GM21447 (cell line): ENCODE measurements around the gene CDT1.

Source experiments
- ATAC-seq: cut with Tn5 transposase; IDR thresholded peaks from one replicate; pipeline ENCODE4 v1.9.1; 2021; ENCODE audit not compliant: unreplicated experiment

Gene CDT1

GRCh38 chr16:88803264-88803987, at the start of gene CDT1:
TSS of gene CDT1 (plus strand) at chr16:88803789. CDS start at chr16:88803832, 43 bp downstream.
- peak; percentile 29 for ATAC-seq

- no peak for ATAC-seq
Observed at GRCh38 chr16:88754109-88754911, 49.3 kb upstream of the CDT1 start.

GRCh38 chr16:88754912-88755744, 48.5 kb upstream of the CDT1 start:
- ATAC-seq = no peak

- ATAC-seq = no peak
Observed at GRCh38 chr16:88755745-88756443, 47.7 kb upstream of the CDT1 start.

GRCh38 chr16:88758227-88758943, 45.2 kb upstream of the CDT1 start:
- ATAC-seq = no peak

DNA sequence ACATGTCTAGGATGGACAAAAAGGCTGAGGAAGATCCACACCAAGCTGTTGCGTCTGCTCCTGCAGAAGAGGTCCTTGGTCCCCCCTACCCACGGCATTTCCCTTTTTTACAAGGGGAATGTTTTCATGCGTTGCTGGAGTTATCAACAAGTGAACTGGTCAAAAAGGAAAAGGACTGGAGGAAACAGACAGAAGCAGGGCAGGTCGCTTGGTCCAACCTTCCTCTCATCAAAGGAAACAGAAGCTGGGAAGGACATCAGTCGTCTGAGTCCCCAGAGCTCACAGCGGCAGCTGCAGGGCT, 44.7 kb upstream of the CDT1 start:
- no peak for ATAC-seq

DNA sequence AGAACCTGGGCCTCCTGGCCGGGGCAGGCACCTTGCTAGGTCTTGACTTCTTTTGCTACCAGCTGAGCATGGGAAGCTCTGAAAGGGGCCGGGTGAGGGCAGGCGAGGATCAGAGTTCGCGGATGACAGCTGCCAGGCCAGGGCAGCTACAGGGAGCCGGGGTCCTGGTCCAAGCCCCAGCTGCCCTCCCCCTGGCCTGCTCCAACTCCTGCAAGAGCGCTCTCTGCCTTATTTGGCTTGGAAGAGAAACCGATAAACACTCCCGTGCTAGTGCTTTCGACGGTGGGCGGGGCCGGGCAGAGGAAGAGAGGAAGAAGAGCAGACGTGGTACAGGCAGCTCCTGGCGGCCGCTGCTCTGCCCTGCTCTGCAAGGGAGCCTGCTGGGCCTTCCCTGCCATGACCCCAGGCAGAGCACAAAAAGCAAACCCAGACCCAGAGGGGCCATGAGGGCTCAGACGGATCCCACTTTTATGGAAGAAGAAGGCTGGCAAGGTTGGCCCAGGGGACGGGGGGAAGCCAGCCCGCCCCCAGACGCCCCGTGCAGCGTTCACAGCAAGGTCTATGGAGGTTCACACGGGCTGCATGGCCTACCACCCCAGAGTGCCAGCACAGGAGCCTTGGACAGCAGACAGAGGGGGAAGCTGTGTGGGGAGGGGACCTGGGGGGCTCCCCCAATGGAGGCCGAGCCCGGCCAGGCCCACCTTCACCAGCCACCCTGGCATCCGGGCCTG, 44.2 kb upstream of the CDT1 start:
- ATAC-seq = no peak

DNA sequence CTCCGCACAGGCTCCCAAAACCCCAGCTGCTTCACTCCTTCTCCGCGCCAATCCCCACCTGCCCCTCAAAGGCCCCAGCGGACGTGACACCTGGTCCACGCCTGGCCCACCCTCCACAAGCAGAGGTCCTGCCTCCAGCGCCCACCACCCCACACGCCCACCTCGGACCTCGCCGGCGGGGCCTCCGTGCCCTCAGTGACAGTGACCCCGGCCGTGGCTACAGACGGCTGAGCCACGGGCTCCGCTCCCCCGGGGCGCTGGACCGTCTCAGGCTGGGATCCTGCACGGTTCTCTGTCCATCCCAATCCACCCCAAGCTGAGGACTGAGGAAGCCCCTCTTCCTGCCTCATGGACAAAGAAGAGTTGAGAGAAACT, 43.6 kb upstream of the CDT1 start:
- no peak for ATAC-seq

GRCh38 chr16:88760424-88761142, 43.0 kb upstream of the CDT1 start:
- no peak for ATAC-seq

DNA sequence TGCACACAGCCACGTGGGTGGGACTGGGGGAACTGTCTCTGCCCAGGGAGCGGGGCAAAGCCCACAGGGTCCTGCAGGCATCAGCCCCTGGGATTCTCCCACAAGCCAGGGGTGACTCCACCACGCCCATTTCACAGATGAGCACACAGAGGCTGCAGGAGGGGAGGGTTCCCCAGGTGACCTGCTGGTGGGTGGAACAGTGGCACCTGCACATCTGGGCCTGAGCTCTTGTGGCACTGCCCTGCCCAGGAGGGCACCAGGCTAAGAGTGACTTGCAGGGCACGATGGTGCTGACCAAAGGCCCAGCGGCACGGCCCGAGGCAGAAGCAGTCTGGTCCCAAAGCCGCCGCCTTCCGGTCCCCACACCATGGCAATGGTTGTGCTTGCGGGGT, 42.5 kb upstream of the CDT1 start:
- ATAC-seq = no peak

- ATAC-seq = no peak
Observed at GRCh38 chr16:88761830-88762229, 41.8 kb upstream of the CDT1 start.

DNA sequence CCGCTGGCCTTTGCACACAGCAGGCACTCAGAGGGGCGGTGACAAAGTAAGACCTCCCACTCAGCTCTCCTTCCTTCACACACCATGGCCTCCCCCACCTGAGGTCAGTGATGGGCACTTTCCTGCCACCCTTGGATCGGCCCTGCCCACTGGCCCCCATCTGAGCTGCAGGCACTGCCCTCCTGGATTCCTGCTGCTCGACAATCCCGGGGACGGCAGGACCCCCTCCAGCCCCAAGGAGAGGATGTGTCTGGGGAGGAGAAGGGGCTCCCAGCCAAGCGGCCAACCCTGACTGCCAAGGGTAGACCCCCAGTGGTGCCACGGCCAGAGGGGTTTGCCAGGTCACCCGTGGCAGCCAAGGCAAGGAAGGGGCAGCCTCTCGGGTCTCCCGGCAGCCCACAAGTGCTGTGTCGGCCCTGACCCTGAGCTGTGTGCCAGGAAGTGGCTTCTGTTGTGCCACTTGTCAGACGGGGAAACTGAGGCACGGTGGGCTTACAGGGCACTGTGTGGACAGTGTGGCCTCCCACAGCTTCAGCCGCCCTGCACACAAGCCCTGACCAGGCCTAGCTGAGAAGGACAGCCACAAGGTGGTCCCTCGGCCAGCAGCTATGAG, 41.2 kb upstream of the CDT1 start:
- no peak for ATAC-seq

- no peak for ATAC-seq
Observed at GRCh38 chr16:88762941-88763340, 40.6 kb upstream of the CDT1 start.

DNA sequence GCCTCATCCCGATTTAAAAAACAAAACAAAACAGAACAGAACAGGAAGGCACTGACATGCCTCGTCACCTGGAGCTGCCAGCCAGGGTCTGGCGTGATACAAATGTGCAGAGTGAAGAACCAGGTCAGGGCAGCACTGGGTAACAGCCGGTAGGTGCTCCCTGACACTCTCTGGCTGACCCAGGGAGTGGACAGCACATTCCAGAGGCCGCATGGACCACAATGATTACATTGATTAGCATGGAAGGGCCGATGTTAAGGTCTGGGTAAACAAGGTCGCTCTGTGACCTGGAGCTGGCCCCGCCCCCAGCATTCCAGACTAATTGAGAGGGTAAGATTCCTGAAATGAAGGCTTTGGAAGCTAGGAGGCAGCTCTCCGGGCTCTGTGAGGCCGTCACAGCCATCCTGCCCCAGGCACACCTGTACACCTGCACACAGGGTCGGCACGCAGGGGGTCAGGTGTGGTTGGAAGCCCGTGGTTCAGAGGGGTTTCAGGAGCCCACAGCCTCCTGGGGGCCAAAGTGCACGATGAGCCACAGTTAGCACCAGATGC, 40.0 kb upstream of the CDT1 start:
- no peak for ATAC-seq

- ATAC-seq = no peak
Observed at GRCh38 chr16:88764080-88764479, 39.5 kb upstream of the CDT1 start.

DNA sequence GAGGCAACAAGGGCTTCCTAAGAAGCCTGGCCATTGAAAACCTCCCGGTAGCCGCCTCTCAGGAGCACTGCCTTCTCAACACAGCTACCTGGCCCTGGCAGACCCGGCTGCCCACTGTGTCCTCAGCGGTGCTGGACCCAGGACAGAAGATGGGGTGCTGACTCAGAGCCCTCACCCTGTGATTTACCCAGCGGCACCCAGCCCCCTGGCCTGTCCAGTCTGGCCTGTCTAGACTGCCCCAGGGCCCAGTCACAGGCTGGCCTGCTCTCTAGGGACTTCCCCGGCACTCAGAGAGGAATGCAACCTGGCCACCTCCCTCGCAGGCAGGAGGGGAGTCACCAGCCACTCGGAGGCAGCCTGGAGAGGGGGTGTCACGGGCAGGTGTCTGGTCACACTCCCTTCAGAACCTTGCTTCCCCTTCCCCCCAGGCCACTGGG, 38.7 kb upstream of the CDT1 start:
- ATAC-seq = no peak

DNA sequence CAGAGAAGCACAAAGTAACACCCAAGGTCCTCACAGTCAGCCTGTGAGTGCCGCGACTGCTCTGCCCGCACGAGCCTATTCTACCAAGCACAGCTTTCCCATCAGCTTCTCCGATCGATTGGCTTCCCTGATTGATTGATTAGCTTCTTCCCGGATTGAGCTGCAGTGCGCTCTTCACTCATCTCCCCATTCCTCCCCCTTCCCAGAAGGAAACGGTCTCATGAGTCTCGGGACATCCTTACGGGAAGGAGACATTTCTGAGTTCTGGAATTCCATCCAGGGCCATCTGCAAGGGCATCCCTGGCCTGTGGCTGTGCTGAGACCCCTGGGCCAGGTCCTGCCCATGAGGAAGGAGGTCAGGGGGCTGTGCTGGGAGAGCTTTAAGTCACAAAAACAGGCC, 36.6 kb upstream of the CDT1 start:
- ATAC-seq = no peak

GRCh38 chr16:88767546-88768070, 36.0 kb upstream of the CDT1 start:
- ATAC-seq = no peak
